SK-N-SH (cell line): ENCODE data around the gene HS3ST5.

Source experiments
- EP300 ChIP-seq, 2 experiments: IDR thresholded peaks; 2 replicates each; pipeline versions ENCODE4 v1.4.0 to v1.6.1; 2012; ENCODE audit warnings: borderline replicate concordance in 1 of 2, low read depth in 1 of 2, low read length in 1 of 2
- MXI1 ChIP-seq: IDR thresholded peaks from 2 replicates; pipeline ENCODE4 v1.6.1; 2012; ENCODE audit warnings: mild to moderate bottlenecking, low read depth, low read length, improper control_type of control experiment
- TF ChIP-seq, protein P1 (sequence below): fragments of 200-600 bp; sonication (generic); IDR thresholded peaks from 2 replicates; pipeline ENCODE4 v1.6.1; 2017; ENCODE audit warnings: antibody characterized with exemption, mild to moderate bottlenecking, moderate library complexity

DNA sequence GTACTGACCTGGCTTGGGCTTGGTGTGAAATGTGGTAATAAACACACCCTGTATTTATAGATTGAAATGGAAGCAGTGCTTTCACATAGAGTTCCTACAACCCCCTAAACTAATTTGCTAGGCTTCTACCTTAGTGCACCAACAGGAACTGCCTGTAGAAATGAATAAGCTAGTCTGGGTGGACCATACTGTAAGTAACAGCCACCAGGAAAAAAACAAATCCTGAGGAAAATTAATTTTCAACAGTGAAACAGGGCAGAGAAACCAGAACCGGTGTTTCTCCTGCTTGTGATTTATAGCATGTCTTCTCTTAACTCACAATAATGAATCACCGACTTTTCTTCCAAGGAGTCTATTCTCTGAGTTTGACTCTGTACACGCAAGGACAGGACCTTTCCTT lies 187.1 kb downstream of the HS3ST5 start:
- TF ChIP-seq, protein P1, sequence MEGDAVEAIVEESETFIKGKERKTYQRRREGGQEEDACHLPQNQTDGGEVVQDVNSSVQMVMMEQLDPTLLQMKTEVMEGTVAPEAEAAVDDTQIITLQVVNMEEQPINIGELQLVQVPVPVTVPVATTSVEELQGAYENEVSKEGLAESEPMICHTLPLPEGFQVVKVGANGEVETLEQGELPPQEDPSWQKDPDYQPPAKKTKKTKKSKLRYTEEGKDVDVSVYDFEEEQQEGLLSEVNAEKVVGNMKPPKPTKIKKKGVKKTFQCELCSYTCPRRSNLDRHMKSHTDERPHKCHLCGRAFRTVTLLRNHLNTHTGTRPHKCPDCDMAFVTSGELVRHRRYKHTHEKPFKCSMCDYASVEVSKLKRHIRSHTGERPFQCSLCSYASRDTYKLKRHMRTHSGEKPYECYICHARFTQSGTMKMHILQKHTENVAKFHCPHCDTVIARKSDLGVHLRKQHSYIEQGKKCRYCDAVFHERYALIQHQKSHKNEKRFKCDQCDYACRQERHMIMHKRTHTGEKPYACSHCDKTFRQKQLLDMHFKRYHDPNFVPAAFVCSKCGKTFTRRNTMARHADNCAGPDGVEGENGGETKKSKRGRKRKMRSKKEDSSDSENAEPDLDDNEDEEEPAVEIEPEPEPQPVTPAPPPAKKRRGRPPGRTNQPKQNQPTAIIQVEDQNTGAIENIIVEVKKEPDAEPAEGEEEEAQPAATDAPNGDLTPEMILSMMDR: no peak
- no peak for TF ChIP-seq MXI1
- no peak for TF ChIP-seq EP300 (IDR thresholded peaks at IDR 0.05; ENCODE audit: borderline replicate concordance in 1 of 2, low read depth in 1 of 2, low read length in 1 of 2)
